Panc1 (cell line): ENCODE results near the gene RIPK1. TPM values are rescaled to one million over a fixed set of nuclear protein-coding genes. Genes with fewer than 3 reads are reported as not detected.

Experiments
- ATAC-seq: fragments of 200-7000 bp; cut with Tn5 transposase; 2 replicates; pipeline ENCODE4 v1.9.1; 2020; ENCODE audit warnings: mild to moderate bottlenecking, moderate library complexity
- BruUV-seq: library from RNA; stranded (reverse); fragments of 400-500 nt; replicated peaks from 2 replicates; lab custom pipeline; 2021; lab: Mats Ljungman, UMichigan
- CTCF ChIA-PET: fragments of 300-600 bp; sonication (Branson Sonifier 250); formaldehyde crosslinking; loops from one replicate; lab custom pipeline; 2022; ENCODE audit warnings: antibody characterized with exemption; lab: Charles Lee
- POLR2A ChIA-PET: fragments of 300-600 bp; sonication (Branson Sonifier 250); formaldehyde crosslinking; loops from one replicate; lab custom pipeline; 2022; ENCODE audit warnings: antibody characterized with exemption; lab: Charles Lee
- DNase-seq: peaks from one replicate; pipeline ENCODE4 v3.0.0-alpha.2; 2010; ENCODE audit warnings: low read depth, low spot score
- H3K27ac ChIP-seq: 2 replicates; pipeline ENCODE4 v1.5.1; 2011; ENCODE audit warnings: mild to moderate bottlenecking, low read length, inconsistent platforms
- H3K27me3 ChIP-seq: fragments of 200-500 bp; sonication (Bioruptor generic); 2 replicates; pipeline ENCODE4 v1.6.0; 2014; ENCODE audit warnings: low read length, inconsistent platforms; ENCODE audit not compliant: control insufficient read depth, insufficient read depth
- H3K36me3 ChIP-seq: fragments of 200-500 bp; sonication (Bioruptor generic); 2 replicates; pipeline ENCODE4 v1.5.1; 2014; ENCODE audit warnings: inconsistent platforms, mild to moderate bottlenecking, low read length, moderate library complexity; ENCODE audit not compliant: control insufficient read depth, insufficient read depth
- H3K4me1 ChIP-seq: 2 replicates; pipeline ENCODE4 v1.5.1; 2011; ENCODE audit warnings: inconsistent platforms, mild to moderate bottlenecking, low read length, moderate library complexity; ENCODE audit not compliant: control insufficient read depth, insufficient read depth
- H3K4me3 ChIP-seq, 2 experiments: 2 replicates each; pipeline ENCODE4 v1.5.1; 2011 to 2012; ENCODE audit warnings: low read depth in 2 of 2, low read length in 2 of 2, mild to moderate bottlenecking in 2 of 2, inconsistent platforms in 1 of 2, moderate library complexity in 1 of 2
- H3K9me3 ChIP-seq: fragments of 200-500 bp; sonication (Bioruptor generic); 2 replicates; pipeline ENCODE4 v1.5.1; 2014; ENCODE audit warnings: low read depth, mild to moderate bottlenecking, inconsistent platforms, low read length, moderate library complexity; ENCODE audit not compliant: control insufficient read depth, insufficient read depth
- POLR2AphosphoS5 ChIP-seq: IDR thresholded peaks from 2 replicates; pipeline ENCODE4 v1.6.1; 2012; ENCODE audit warnings: mild to moderate bottlenecking, low read depth, low read length, moderate library complexity
- REST ChIP-seq, 2 experiments: IDR thresholded peaks; 2 replicates each; pipeline ENCODE4 v1.6.1; 2011 to 2012; ENCODE audit warnings: low read depth in 2 of 2, control low read depth in 1 of 2, low read length in 1 of 2, mild to moderate bottlenecking in 1 of 2, moderate library complexity in 1 of 2; ENCODE audit not compliant: insufficient read depth in 1 of 2
- SIN3A ChIP-seq: IDR thresholded peaks from 2 replicates; pipeline ENCODE4 v1.6.1; 2012; ENCODE audit warnings: low read depth, mild to moderate bottlenecking, low read length, moderate library complexity, borderline replicate concordance; ENCODE audit not compliant: insufficient read depth
- TCF7L2 ChIP-seq: IDR thresholded peaks from 2 replicates; pipeline ENCODE4 v1.6.1; 2011; ENCODE audit warnings: mild to moderate bottlenecking, low read depth, low read length, inconsistent platforms
- in situ Hi-C: cut with HindIII; loops from 2 replicates; pipeline ENCODE4 v1.10.0; 2016; ENCODE audit warnings: low sequenced_read_pairs, low pct_unique_long_range_greater_than_20kb
- intact Hi-C: fragments of 100-400 bp; cut with micrococcal nuclease; formaldehyde crosslinking; loops from one replicate; pipeline ENCODE4 v1.10.0; 2022; ENCODE audit not compliant: unreplicated experiment
- total RNA-seq: library from RNA; stranded (reverse); gene quantifications from one replicate; pipeline ENCODE4 v1.2.1, GENCODE V29; 2021; ENCODE audit not compliant: unreplicated experiment
- TF ChIP-seq, protein P1 (sequence below): fragments of 450-650 bp; IDR thresholded peaks from 2 replicates; pipeline ENCODE4 v1.5.1; 2017; ENCODE audit warnings: mild to moderate bottlenecking

Gene RIPK1
- total RNA-seq, 1 experiment from 2014 or later, result 31.6 TPM

- H3K4me1 ChIP-seq, result no peaks in the 10 kb centered on the region
- BruUV-seq, result no TSS peak
- H3K27ac ChIP-seq, result no peak overlapping the region
- DNase-seq, result no peak
- no peaks in the 10 kb centered on the region for H3K27me3 ChIP-seq
- no peak for ATAC-seq
- ChIA-PET POLR2A (no interaction called here), CTCF (no interaction called here)
- peaks cover 22% of the 10 kb centered on the region for H3K36me3 ChIP-seq
- intact Hi-C loops, result no loop called here
- TF ChIP-seq, protein P1, sequence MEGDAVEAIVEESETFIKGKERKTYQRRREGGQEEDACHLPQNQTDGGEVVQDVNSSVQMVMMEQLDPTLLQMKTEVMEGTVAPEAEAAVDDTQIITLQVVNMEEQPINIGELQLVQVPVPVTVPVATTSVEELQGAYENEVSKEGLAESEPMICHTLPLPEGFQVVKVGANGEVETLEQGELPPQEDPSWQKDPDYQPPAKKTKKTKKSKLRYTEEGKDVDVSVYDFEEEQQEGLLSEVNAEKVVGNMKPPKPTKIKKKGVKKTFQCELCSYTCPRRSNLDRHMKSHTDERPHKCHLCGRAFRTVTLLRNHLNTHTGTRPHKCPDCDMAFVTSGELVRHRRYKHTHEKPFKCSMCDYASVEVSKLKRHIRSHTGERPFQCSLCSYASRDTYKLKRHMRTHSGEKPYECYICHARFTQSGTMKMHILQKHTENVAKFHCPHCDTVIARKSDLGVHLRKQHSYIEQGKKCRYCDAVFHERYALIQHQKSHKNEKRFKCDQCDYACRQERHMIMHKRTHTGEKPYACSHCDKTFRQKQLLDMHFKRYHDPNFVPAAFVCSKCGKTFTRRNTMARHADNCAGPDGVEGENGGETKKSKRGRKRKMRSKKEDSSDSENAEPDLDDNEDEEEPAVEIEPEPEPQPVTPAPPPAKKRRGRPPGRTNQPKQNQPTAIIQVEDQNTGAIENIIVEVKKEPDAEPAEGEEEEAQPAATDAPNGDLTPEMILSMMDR, result no peak
- TF ChIP-seq REST (IDR thresholded peaks at IDR 0.05; ENCODE audit: insufficient read depth in 1 of 2, low read depth in 2 of 2, low read length in 1 of 2), result no peak
- no peak for TF ChIP-seq TCF7L2
- no peak for TF ChIP-seq POLR2AphosphoS5
- no peak for TF ChIP-seq SIN3A
- in situ Hi-C loops, result no loop called here
- no peak overlapping the region for H3K4me3 ChIP-seq
- H3K9me3 ChIP-seq, result peaks cover 44% of the 10 kb centered on the region
These were observed 18.1 kb downstream of the RIPK1 start for GRCh38 chr6:3086282-3086946.

DNA sequence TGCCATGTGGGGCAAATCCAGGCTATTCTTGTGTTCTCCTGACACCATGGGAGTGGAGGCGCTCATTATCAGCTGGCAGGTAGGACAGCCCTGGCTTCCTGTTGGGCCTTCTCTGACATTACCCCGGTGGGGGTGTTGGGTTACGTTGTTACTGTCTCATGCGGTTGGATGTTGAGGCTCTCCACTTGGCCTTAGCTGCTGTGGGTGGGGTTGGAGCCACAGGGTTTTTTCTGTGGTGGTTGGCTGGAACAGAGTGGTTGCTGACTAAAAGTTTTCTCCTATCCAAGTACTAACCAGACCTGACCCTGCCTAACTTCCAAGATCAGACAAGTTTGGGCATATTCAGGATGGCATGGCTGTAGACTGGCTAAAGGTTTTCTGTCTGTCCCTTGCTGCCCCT lies 20.2 kb downstream of the RIPK1 start:
- Histone ChIP-seq H3K4me3 (no peak overlapping the region), H3K4me1 (no peaks in the 10 kb centered on the region), H3K36me3 (peaks cover 18% of the 10 kb centered on the region), H3K9me3 (peaks cover 44% of the 10 kb centered on the region), H3K27me3 (no peaks in the 10 kb centered on the region), H3K27ac (no peak overlapping the region)
- no TSS peak for BruUV-seq
- no peak for ATAC-seq
- no peak for DNase-seq
- TF ChIP-seq REST (IDR thresholded peaks at IDR 0.05; ENCODE audit: insufficient read depth in 1 of 2, low read depth in 2 of 2, low read length in 1 of 2), result no peak
- no peak for TF ChIP-seq POLR2AphosphoS5
- no peak for TF ChIP-seq TCF7L2
- in situ Hi-C loops (no loop called here), intact Hi-C loops (no loop called here)
- POLR2A ChIA-PET, result no interaction called here
- CTCF ChIA-PET, result no interaction called here
